ENCODE measurements around the gene DPP4. TPM values are rescaled to one million over a fixed set of nuclear protein-coding genes. Genes with fewer than 3 reads are reported as not detected.

DPP4 gene
- polyA plus RNA-seq, 1 donor from 2014 or later: not detected

- no peak for TF ChIP-seq EZH2 (IDR thresholded peaks at IDR 0.05; ENCODE audit: borderline replicate concordance, insufficient read depth, low read length, poor library complexity, severe bottlenecking)
- H3K4me3 ChIP-seq (ENCODE audit: low read length): no peak overlapping the region
- H4K20me1 ChIP-seq (ENCODE audit: insufficient read depth): no peaks in the 10 kb centered on the region
- no peaks in the 10 kb centered on the region for H3F3A ChIP-seq (ENCODE audit: insufficient read depth, low read length, poor library complexity, severe bottlenecking)
- no peaks in the 10 kb centered on the region for H3K9me3 ChIP-seq (ENCODE audit: low read length)
- H3K9ac ChIP-seq (ENCODE audit: low read length): no peak overlapping the region
- H3K4me2 ChIP-seq (ENCODE audit: low read length): no peak overlapping the region
- no peaks in the 10 kb centered on the region for H3K9me2 ChIP-seq (ENCODE audit: insufficient read depth, low read length)
- H3K27ac ChIP-seq (ENCODE audit: low read length): no peak overlapping the region
- no peak overlapping the region for H2AFZ ChIP-seq (ENCODE audit: low read depth, low read length)
- H3K79me2 ChIP-seq (replicated peaks; ENCODE audit: insufficient read depth, low read length): no peaks in the 10 kb centered on the region
- H3K27me3 ChIP-seq (ENCODE audit: insufficient read depth, low read depth, low read length): no peaks in the 10 kb centered on the region
- no peaks in the 10 kb centered on the region for H3K36me3 ChIP-seq (ENCODE audit: insufficient read depth, low read length)
Observed at GRCh38 chr2:162025121-162025911, 48.7 kb downstream of the DPP4 start.

DNA sequence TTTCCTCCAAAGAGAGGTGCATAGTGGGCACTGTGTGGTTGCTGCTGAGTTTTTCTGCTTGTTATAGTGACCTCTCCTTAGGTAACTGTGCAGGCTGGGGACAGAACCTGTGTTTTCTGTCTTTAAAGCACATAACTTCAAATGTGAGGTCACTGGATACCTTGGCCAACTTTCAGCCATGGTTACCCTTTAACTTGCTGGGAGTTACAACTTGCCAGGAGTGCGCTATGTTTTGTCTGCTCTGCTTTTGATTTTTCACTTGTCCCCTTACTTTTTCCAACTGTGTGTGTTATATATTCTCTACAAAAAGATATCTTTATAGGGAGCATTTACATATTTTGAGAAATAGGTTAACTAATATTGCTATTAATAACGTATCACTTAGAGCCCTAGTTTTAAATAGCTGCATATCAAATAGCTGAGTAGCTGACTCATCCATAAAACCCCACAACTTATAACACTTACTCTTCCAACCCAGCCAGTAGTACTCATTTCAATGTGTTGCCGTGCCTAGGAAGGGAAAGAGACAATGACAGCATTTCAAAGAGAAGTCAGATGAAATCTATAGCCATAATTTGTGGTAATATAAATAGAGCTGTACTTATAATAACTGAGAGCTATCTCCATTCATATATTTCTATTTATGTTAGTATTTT is 51.6 kb downstream of the DPP4 start:
- Histone ChIP-seq H2AFZ (ENCODE audit: low read depth, low read length) (no peak overlapping the region), H4K20me1 (ENCODE audit: insufficient read depth) (no peaks in the 10 kb centered on the region), H3K27ac (ENCODE audit: low read length) (no peak overlapping the region), H3F3A (ENCODE audit: insufficient read depth, low read length, poor library complexity, severe bottlenecking) (no peaks in the 10 kb centered on the region), H3K79me2 (replicated peaks; ENCODE audit: insufficient read depth, low read length) (no peaks in the 10 kb centered on the region), H3K9ac (ENCODE audit: low read length) (no peak overlapping the region), H3K9me2 (ENCODE audit: insufficient read depth, low read length) (no peaks in the 10 kb centered on the region), H3K27me3 (ENCODE audit: insufficient read depth, low read depth, low read length) (no peaks in the 10 kb centered on the region), H3K9me3 (ENCODE audit: low read length) (no peaks in the 10 kb centered on the region), H3K36me3 (ENCODE audit: insufficient read depth, low read length) (no peaks in the 10 kb centered on the region), H3K4me2 (ENCODE audit: low read length) (no peak overlapping the region), H3K4me3 (ENCODE audit: low read length) (no peak overlapping the region)
- TF ChIP-seq RAD21 (conservative IDR thresholded peaks at IDR 0.05) (no peak), TAF1 (IDR thresholded peaks at IDR 0.05; ENCODE audit: low read depth) (no peak), SMC3 (conservative IDR thresholded peaks at IDR 0.05; ENCODE audit: poor library complexity) (no peak), EZH2 (IDR thresholded peaks at IDR 0.05; ENCODE audit: borderline replicate concordance, insufficient read depth, low read length, poor library complexity, severe bottlenecking) (no peak), MXI1 (conservative IDR thresholded peaks at IDR 0.05; ENCODE audit: poor library complexity, severe bottlenecking) (no peak), POLR2AphosphoS5 (IDR thresholded peaks at IDR 0.05) (no peak), EP300 (conservative IDR thresholded peaks at IDR 0.05; ENCODE audit: poor library complexity, severe bottlenecking) (no peak)
- TF ChIP-seq, protein P1, sequence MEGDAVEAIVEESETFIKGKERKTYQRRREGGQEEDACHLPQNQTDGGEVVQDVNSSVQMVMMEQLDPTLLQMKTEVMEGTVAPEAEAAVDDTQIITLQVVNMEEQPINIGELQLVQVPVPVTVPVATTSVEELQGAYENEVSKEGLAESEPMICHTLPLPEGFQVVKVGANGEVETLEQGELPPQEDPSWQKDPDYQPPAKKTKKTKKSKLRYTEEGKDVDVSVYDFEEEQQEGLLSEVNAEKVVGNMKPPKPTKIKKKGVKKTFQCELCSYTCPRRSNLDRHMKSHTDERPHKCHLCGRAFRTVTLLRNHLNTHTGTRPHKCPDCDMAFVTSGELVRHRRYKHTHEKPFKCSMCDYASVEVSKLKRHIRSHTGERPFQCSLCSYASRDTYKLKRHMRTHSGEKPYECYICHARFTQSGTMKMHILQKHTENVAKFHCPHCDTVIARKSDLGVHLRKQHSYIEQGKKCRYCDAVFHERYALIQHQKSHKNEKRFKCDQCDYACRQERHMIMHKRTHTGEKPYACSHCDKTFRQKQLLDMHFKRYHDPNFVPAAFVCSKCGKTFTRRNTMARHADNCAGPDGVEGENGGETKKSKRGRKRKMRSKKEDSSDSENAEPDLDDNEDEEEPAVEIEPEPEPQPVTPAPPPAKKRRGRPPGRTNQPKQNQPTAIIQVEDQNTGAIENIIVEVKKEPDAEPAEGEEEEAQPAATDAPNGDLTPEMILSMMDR (IDR thresholded peaks at IDR 0.05; ENCODE audit: poor library complexity, severe bottlenecking): no peak
- TF ChIP-seq, protein P2, sequence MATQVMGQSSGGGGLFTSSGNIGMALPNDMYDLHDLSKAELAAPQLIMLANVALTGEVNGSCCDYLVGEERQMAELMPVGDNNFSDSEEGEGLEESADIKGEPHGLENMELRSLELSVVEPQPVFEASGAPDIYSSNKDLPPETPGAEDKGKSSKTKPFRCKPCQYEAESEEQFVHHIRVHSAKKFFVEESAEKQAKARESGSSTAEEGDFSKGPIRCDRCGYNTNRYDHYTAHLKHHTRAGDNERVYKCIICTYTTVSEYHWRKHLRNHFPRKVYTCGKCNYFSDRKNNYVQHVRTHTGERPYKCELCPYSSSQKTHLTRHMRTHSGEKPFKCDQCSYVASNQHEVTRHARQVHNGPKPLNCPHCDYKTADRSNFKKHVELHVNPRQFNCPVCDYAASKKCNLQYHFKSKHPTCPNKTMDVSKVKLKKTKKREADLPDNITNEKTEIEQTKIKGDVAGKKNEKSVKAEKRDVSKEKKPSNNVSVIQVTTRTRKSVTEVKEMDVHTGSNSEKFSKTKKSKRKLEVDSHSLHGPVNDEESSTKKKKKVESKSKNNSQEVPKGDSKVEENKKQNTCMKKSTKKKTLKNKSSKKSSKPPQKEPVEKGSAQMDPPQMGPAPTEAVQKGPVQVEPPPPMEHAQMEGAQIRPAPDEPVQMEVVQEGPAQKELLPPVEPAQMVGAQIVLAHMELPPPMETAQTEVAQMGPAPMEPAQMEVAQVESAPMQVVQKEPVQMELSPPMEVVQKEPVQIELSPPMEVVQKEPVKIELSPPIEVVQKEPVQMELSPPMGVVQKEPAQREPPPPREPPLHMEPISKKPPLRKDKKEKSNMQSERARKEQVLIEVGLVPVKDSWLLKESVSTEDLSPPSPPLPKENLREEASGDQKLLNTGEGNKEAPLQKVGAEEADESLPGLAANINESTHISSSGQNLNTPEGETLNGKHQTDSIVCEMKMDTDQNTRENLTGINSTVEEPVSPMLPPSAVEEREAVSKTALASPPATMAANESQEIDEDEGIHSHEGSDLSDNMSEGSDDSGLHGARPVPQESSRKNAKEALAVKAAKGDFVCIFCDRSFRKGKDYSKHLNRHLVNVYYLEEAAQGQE (IDR thresholded peaks at IDR 0.05; ENCODE audit: borderline replicate concordance): no peak

All from neural cell (in vitro differentiated cells).